HG03378 (cell line): ENCODE measurements around the gene ATP6V1F.

Experiments used
- ATAC-seq: cut with Tn5 transposase; IDR thresholded peaks from one replicate; pipeline ENCODE4 v1.9.1; 2021; ENCODE audit warnings: mild to moderate bottlenecking, moderate library complexity; ENCODE audit not compliant: unreplicated experiment

ATP6V1F gene

GRCh38 chr7:128881458-128882125 is 18.9 kb downstream of the ATP6V1F start:
- no peak for ATAC-seq

- no peak for ATAC-seq
These were observed 19.5 kb downstream of the ATP6V1F start for GRCh38 chr7:128882134-128882533.

GRCh38 chr7:128883622-128884448 is 21.2 kb downstream of the ATP6V1F start:
- ATAC-seq = no peak

GRCh38 chr7:128884561-128885369 is 22.1 kb downstream of the ATP6V1F start:
- ATAC-seq = no peak

- ATAC-seq = no peak
These were observed 22.9 kb downstream of the ATP6V1F start for GRCh38 chr7:128885370-128886187.

GRCh38 chr7:128886391-128887168 is 23.9 kb downstream of the ATP6V1F start:
- no peak for ATAC-seq

GRCh38 chr7:128887169-128888038 is 24.7 kb downstream of the ATP6V1F start:
- ATAC-seq = no peak

GRCh38 chr7:128888039-128888755 is 25.5 kb downstream of the ATP6V1F start:
- ATAC-seq = no peak

- ATAC-seq = no peak
These were observed 26.1 kb downstream of the ATP6V1F start for GRCh38 chr7:128888756-128889095.

GRCh38 chr7:128889121-128889520 is 26.5 kb downstream of the ATP6V1F start:
- ATAC-seq = no peak

GRCh38 chr7:128890306-128891109 is 27.9 kb downstream of the ATP6V1F start:
- no peak for ATAC-seq

GRCh38 chr7:128891110-128891941 is 28.7 kb downstream of the ATP6V1F start:
- no peak for ATAC-seq

- ATAC-seq = no peak
These were observed 29.2 kb downstream of the ATP6V1F start for GRCh38 chr7:128891942-128892269.

GRCh38 chr7:128892521-128893250 is 30.0 kb downstream of the ATP6V1F start:
- ATAC-seq = no peak

- no peak for ATAC-seq
These were observed 30.8 kb downstream of the ATP6V1F start for GRCh38 chr7:128893251-128894100.
